GM12874 (cell line): Measurements from ENCODE around the gene SLC25A24.

Source experiments
- CTCF ChIP-seq: IDR thresholded peaks from 2 replicates; pipeline ENCODE4 v1.5.1; 2011; ENCODE audit warnings: low read depth, mild to moderate bottlenecking, control low read depth, low read length, moderate library complexity; ENCODE audit not compliant: insufficient read depth

SLC25A24 gene

GRCh38 chr1:108084866-108085477 lies 115.2 kb downstream of the SLC25A24 start:
- no peak for TF ChIP-seq CTCF
